Stimulated activated CD4-positive, alpha-beta T cell treated with anti-CD3 and anti-CD28 coated beads, TNF-alpha, amount 100 ng/mL, for 1 hour (primary cell): ENCODE data around the gene CALR3.
"Not testable (repeated sequence)": the region's sequence is repeated elsewhere in the genome, so short reads cannot be mapped to it uniquely, and the experiment has no call there.

Experiments
- DNase-seq, 3 donors: peaks; one replicate each; pipeline ENCODE4 v3.0.0-alpha.2; 2020; ENCODE audit warnings: low read depth in 3 of 3, low spot score in 1 of 3

CALR3 gene

DNA sequence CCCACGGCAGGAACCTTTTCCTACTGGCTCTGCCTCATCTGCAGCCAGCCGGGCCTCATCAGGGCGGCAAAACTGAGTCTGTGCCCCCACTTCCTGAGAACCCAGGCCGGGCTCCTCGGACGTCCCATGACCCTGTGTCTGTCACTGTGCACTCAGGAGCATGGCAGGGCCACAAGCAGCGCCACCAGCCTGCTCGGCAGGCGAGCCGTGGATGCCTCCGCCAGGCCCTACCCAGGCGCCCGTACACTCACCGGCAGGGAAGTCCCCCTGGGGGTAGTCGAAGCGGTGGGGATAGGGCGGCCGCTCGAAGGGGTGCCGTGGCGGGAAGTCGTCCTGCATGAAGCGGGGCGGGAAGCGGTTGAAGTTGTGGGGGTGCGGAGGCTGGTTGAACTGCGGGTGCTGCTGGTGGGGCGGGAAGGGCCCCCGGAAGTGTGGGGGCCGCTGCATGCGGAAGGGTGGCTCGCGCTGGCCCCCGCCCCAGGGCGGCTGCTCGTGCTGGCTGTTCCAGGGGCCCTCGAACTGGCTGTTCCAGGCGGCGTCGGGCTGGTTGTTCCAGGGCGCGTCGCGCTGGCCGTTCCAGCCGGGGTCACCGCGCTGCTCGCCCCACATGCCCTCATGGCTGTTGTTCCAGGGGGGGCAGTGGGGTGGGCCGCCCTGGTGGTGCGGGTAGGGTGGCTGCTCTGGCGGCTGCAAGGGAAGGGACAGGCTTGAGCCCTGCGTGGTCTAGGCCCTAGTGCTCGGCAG lies 29.2 kb upstream of the CALR3 start:
- DNase-seq = no peak

DNA sequence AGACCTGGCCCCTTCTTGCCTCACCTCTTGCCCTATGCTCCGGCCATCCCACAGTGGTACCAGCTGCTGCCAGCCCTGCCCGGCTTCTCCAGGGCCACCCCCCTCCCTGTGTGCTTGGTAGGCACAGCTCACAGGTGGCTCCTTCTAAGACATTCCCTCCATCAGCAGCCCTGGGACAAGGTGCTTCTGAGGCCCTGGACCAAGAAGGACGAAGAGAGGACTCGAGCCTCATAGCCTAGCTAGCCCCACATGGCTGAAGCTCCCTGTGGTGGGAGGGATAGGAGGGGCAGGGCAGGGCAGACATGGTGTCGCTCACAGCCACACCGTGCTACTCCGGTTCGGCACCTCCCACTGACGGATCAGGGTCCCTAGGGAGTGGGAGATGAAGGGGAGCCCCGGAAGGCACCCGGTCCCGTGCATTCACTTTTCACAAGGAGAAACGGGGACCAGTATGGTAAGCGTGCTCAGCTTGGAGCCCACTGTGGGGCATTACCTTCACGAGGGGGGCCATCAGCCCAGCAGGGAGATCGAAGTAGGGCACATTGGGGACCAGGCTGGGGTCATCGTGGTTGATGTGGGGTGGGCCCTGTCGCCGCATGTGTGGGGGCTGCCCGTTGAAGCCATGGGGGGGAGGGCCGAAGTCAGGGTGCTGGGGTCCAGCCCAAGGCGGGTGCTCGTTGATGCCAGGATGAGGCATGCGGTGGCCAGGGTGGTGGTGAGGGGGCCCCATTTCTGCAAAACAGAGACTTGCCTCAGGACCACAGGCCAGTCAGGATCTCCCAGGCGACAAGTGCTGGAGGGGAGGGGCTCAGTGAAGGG lies 26.8 kb upstream of the CALR3 start:
- DNase-seq = no peak

DNA sequence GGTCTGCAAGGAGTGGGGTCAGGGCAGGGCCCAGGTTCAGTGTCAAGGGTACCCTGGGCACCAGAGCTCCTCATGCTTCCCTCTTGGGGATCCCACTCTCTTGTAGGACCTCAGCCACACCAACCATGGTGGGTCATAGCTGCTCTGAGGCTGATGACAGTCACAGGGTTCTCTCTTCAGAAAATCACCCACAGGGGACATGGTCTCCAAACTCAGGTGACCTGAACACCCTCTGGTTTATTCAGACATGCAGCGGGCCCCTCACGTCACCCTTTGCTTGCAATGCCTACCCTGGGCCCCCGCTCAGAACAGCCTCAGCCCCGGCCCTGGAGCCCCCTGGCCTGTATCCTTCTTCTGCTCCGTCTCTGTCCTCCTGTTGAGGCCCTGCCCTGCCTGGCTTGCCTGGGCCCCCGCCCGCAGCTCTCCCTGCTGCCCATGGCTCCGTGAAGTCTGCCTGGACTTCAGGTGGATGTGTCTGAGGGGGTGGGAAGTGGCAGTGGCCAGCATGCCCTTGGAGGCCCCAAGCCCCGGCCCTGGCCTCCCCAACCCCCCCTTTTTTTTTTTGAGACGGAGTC lies 25.8 kb upstream of the CALR3 start:
- no peak for DNase-seq

DNA sequence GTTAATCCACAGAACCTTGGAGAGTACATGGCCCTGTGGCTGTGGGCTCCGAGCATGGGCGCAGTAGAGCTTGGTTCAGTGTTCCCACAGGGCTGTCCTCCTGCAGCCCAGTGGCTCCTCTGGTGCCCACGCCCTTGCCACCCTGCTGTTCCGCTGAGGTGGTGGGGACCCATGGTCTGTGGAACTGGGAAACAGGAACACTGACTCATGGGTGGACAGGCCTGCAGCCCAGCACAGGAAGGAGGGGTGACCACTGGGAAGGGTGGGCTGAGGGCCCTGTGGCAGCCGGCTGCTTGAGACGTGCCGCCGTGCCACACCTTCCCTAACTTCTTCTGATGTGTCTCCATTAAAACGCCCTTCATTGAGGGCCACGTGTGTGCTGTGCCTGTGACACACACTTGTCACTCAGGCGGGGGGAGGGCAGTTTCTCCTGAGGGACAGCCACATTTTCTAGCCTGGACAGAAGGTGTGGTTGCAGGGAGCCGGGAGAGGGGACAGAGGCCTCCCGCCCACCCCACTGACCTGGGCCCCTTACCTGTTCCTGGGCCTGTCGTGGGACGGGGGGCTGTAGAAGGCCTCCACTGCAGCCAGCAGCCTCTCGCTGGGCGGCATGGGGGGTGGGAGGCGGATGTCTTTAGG lies 25.1 kb upstream of the CALR3 start:
- no peak for DNase-seq

DNA sequence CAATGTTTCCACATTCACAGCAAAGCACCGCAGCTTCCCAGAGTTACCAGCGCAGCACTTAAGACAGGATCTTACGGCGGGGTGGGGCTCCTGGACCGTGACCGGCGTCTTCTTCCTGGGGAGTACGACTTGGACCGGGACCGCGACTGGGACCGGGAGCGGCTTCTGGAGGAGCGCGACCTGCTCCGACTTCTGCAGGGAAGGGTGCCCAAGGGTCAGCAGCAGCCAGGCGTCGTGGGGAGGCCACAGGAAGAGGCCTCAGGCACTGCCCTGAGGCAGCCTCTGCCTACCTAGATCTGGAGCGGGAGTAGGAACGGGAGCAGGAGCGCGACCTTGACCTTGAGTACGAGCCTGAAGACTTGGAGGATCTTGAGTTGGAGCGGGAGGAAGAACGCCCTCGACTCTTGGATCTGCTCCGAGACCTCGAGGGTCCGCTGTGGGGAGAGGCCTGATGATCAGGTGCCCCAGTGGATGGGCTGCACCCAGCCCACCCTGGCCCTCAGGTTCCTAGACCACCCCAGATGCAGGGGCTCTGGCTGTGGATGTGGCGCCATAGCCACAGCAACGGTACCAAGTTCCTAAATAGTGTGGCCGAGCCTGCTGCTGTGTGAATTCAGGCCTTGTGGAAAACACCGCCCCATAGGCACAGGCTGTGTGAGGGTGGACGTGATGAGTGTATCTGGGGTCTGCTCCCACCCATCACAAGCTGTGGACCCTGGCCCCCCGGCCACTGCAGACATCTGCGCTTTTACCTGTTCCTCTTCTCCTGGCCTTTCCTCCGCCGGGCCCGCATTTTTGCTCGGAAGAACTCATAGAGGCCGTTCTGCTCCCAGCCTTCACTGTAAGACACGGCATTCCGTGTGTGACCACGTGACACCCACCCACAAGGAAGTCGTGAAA lies 24.4 kb upstream of the CALR3 start:
- no peak for DNase-seq

DNA sequence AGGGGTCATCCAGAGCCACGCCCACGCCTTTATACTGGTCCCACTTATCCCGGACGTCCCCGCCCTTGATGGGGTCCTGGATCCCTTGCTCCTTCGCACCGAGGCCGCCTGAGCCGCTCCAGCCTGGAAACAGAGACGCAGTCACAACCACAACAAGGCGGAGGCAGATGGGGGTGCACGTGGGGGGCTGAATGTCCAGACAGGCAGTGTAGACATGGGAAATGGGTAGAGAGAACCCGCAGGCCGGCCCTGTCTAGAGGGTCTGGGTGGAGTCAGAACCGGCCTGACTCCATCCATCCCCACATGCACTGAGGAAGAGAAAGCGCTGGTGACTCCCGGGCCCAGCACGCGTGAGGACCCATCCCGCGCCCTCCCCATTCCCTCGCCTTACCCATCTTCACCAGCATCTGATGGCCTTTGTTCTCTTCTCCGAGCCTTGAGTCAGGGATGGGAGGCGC lies 23.3 kb upstream of the CALR3 start:
- DNase-seq = no peak

DNA sequence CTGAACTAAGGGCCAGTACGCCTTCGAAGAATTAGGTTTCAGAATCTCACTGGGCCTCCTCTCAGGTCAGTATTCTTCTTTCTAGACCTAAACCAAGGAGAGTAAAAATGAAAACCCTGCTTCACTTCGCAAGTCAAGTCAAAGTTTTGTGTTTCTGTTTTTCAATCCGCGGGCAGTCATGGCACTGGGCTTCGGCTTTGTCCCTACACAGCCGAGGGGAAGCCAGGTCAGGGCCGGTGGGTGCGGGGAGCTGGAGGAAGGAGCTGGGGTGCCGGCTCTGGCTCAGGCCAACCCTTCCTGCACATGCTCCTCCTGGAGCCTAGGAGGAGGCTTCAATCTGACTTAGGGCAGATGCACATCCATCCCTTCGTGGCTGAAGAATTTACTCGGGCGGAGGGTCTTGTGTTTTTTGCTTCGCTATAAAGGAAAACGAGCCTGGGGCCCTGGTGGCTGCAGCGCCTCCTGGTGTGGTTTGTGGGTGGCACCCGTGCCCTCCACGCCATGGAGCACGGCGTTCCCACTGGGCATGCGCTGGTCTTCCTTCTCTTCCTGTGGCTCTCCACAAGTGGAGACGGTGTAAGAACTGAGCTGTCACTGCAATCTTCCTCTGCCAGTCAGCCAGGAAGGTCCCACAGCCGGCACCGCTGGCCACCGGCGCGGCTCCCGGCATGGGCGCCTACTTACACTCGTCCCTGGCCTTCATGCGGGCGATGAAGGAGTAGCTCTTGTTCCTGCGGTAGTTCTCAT lies 22.7 kb upstream of the CALR3 start:
- no peak for DNase-seq

DNA sequence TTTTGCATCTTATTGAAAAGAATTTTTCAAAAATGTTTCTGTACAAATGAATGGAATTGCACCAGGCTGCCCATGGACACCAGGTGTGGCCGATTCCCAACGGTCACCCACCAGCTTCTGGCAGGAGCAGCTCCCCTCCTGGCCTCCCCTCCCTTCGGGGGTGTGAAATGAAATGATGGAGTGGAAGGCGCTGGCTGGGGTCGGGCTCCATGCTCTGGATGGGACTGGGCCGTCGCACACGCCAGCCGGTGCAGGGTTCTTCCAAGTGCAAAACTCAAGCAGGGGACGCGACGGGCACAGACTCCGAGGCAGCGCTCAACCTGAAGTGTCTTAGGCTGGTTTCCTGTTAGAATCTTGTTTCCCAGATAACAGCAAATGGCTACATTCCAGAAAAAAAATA lies 22.1 kb upstream of the CALR3 start:
- DNase-seq = no peak

DNA sequence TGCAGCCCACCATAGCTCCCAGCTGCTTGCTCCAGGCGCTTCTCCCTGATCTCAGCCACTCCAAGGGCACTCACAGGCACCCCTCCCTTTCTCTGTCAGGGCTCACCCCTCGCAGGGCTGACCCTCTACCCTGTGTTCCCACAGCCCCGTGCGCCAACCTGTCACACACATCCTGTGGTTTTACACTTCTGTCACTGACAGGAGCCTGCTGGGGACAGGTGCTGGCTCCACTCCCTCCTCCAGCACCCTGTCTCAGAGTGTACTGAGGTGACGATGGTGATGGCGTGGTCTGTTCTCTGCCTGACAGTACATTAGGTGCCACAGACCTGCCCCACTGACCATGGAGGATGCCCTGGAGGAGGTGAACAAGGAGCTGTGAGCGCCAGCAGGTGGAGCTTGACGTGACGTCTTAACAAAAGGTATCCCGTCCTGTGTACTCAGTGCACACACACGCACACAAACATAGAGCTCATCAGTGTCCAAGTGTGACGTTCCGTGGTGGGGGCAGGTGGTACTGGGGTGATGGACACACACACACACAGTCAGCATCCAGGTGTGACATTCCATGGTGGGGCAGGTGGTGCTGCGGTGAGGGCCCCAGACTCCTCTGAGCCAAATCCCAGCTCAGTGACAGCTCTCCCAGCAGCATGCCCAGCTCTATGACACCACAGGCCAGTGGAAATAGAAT lies 21.1 kb upstream of the CALR3 start:
- no peak for DNase-seq

DNA sequence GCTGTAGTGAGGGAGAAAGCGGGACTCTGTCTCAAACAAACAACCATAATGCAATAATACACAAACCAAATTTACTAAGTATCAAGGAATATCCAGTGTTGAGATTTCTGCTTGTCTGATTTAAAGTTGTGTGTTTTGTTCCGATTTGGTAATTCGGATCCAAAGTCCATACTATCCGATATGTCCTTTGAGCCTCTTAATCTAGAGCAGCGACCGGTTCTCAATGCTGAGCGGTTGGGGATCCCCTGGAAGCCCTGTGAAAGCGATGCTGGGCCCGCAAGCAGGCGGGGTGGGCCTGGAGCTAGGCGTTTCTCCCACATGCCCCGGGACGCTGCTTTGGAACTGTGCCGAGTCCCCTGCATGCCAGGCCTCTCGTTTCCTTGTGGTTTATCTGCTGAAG lies 20.4 kb upstream of the CALR3 start:
- DNase-seq = no peak

DNA sequence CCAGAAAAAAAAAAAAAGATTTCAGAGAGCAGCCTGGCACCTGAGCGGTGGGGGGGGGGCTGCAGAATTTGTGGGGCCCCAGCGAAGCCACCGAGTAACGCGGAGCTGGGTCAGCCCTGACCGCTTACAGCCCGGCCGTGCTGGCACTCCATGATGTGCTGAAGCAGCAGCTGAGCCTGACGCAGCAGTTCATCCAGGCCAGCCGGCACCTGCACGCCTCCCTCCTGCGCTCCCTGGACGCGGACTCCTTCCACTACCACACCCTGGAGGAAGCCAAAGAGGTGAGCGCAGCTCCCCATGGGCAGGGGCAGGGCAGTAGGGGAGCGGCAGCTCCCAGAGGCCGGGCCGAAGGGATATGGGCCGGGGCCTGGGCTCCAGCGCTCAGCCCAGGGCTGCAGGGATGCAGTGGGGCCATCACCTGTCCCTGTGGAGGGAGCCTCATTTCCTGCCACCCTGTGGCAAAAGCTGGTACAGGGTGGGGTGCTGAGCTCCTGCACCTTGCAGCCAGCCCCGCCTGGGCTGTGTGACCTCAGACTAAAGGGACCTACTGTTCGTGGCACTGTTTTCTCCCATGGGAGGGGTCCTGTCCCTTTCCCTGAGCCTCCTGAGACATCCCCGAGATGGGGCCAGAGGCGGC lies 18.5 kb upstream of the CALR3 start:
- DNase-seq = no peak

DNA sequence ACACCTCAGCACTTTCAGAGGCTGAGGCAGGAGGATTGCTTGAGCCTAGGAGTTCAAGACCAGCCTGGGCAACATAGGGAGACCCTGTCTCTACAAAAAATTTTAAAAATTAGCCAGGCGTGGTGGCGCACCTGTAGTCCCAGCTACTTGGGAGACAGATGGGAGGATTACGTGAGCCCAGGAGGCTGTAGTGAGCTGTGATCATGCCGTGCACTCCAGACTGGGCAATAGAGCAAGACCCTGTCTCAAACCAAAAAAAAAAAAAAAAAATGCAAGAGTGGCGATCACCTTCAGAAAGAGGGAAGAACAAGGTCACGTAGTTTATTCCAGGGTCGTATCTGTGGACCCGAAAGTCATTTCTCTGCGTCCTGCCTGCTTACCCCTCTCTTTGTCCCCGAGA lies 16.6 kb upstream of the CALR3 start:
- not testable (repeated sequence) for DNase-seq

DNA sequence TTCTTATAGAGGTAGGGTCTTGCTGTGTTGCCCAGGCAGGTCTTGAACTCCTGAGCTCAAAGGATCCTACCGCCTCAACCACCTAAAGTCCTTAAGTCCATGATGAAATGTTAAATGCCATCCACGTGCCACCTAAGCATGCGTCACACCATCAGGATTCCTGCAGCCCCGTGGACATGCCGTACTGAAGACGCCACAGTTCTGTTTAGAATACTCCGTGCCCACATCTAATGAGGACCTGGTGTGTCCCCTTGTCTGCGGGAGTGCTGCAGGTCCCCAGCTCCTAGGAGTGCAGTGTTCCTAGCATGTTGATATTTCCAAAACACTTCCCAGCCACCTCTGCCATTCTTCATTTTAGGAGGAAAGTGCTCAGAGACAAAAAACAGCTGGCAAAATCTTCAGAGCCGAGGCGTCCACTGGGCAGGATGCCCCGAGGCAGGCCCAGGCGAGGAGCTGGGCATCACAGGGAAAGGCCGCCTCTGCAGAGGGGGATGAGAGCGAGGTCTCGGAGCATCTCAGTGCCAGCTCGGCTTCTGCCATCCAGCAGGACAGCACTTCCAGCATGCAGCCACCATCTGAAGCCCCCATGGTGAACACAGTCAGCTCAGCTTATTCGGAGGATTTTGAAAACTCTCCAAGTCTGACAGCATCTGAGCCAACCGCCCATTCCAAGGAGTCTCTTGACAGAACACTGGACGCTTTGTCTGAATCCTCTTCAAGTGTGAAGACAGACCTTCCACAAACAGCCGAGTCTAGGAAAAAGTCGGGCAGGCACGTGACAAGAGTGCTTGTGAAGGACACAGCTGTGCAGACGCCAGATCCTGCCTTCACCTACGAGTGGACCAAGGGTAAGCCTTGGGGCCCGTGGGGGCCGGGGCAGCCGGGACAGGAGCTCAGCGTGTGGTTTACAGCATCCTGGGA lies 13.4 kb upstream of the CALR3 start:
- no peak for DNase-seq

DNA sequence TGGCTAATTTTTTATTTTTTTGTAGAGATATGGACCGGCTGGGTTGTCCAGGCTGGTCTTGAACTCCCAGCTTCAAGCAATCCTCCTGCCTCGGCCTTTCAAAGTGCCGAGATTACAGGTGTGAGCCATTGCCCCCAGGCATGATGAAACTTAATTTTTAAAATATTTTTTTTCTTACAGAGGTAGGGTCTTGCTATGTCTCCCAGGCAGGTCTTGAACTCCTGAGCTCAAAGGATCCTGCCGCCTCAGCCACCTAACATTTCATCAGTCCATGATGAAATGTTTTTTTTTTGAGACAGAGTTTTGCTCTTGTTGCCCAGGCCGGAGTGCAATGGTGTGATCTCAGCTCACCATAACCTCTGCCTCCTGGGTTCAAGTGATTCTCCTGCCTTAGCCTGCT lies 12.6 kb upstream of the CALR3 start:
- no peak for DNase-seq

DNA sequence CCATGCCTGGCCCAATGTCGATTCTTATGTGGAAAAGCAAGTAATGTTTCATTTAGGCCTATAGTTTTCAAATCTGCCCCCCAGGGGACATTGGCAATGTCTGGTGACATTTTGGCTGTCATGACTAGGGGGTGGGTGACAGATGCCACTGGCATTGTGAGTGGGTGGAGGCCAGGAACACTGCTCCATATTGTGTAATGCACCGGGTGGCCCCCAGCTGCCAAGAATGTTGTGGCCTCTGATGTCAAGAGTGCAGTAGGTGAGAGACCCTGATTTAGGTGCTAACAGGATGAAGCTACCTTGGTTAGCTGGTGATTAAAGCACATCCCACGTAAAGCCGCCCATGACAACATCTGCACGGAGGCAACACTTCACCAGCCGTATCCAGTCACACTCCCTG lies 11.0 kb upstream of the CALR3 start:
- no peak for DNase-seq

DNA sequence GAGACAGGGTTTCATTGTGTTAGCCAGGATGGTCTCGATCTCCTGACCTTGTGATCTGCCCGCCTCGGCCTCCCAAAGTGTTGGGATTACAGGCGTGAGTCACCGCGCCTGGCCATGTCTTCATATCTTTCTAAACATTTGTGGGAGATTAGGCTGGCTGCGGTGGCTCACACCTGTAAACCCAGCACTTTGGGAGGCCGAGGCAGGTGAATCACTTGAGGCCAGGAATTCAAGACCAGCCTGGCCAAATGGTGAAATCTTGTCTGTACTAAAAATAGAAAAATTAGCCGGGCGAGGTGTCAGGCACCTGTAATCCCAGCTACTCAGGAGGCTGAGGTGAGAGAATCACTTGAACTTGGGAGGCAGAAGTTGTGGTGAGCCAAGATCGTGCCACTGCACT lies 10.2 kb upstream of the CALR3 start:
- not testable (repeated sequence) for DNase-seq

DNA sequence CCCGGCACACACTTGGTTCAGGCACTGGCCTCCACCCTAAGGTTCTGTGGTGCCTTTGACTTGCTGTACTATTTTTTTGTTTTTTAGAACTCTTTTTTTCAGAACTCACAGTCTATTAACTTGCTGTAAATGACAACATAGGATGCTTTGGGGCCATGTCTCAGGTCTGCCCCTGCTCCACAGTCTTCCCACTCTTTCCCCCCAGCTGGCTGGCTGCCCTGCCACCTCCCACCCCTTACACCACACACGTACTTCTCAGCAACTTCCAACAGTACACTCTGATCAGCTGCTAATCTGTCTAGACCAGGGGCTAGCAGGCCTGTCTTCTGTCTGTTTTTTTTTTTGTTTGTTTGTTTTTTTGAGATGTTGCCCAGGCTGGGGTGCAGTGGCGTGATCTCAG lies 8.3 kb upstream of the CALR3 start:
- no peak for DNase-seq

DNA sequence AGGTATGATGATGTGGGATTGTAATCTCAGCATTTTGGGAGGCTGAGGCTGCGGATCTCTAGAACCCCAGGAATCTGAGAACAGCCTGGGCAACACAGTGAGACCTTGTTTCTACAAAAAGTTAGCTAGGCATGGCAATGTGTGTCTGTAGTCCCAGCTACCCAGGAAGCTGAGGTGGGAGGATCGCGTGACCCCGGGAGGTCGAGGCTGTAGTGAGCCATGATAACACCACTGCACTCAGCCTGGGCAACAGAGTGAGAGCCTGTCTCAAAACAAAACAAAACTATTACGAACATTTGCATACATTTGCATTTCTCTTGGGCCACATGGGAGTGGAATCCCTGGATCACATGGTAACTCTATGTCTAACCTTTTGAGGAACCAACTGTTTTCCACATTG lies 1.9 kb upstream of the CALR3 start:
- no peak for DNase-seq
